Measurements from ENCODE around the gene METTL27.

- TF ChIP-seq KDM1A (IDR thresholded peaks at IDR 0.05; ENCODE audit: borderline replicate concordance, low read length) = no peak
- no peak for TF ChIP-seq POLR2A (IDR thresholded peaks at IDR 0.05; ENCODE audit: control extremely low read depth in 1 of 2, low read depth in 2 of 2, low read length in 2 of 2)
- no peak for TF ChIP-seq SP1 (IDR thresholded peaks at IDR 0.05; ENCODE audit: low read depth, low read length)
- TF ChIP-seq, protein P1, sequence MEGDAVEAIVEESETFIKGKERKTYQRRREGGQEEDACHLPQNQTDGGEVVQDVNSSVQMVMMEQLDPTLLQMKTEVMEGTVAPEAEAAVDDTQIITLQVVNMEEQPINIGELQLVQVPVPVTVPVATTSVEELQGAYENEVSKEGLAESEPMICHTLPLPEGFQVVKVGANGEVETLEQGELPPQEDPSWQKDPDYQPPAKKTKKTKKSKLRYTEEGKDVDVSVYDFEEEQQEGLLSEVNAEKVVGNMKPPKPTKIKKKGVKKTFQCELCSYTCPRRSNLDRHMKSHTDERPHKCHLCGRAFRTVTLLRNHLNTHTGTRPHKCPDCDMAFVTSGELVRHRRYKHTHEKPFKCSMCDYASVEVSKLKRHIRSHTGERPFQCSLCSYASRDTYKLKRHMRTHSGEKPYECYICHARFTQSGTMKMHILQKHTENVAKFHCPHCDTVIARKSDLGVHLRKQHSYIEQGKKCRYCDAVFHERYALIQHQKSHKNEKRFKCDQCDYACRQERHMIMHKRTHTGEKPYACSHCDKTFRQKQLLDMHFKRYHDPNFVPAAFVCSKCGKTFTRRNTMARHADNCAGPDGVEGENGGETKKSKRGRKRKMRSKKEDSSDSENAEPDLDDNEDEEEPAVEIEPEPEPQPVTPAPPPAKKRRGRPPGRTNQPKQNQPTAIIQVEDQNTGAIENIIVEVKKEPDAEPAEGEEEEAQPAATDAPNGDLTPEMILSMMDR (IDR thresholded peaks at IDR 0.05; ENCODE audit: control extremely low read depth in 1 of 3, insufficient read depth in 1 of 3, low read depth in 1 of 3, low read length in 3 of 3) = no peak
- TF ChIP-seq CEBPB (IDR thresholded peaks at IDR 0.05; ENCODE audit: low read depth, low read length) = no peak
- no peak for TF ChIP-seq ATF2 (IDR thresholded peaks at IDR 0.05; ENCODE audit: low read length)
- TF ChIP-seq SRF (IDR thresholded peaks at IDR 0.05; ENCODE audit: low read depth, low read length) = no peak
- TF ChIP-seq EGR1 (IDR thresholded peaks at IDR 0.05; ENCODE audit: borderline replicate concordance, low read depth, low read length) = no peak
- TF ChIP-seq YY1 (IDR thresholded peaks at IDR 0.05; ENCODE audit: low read depth, low read length) = no peak
- TF ChIP-seq GABPA (IDR thresholded peaks at IDR 0.05; ENCODE audit: borderline replicate concordance, insufficient read depth, low read length) = no peak
- TF ChIP-seq TAF1 (IDR thresholded peaks at IDR 0.05; ENCODE audit: low read depth, low read length) = no peak
- TF ChIP-seq TAF7 (optimal IDR thresholded peaks at IDR 0.05; ENCODE audit: borderline replicate concordance, low read depth, low read length) = no peak
- no peak for TF ChIP-seq RFX5 (IDR thresholded peaks at IDR 0.05; ENCODE audit: borderline replicate concordance, low read depth, low read length)
Measured at GRCh38 chr7:73882047-73882402, 39.7 kb upstream of the METTL27 start.

All from H1 (cell line).